Measurements from ENCODE around the gene PRPS1. TPM values are rescaled to one million over a fixed set of nuclear protein-coding genes. Genes with fewer than 3 reads are reported as not detected.

Gene PRPS1
- total RNA-seq, 1 experiment from 2014 or later = 90.5 TPM

DNA sequence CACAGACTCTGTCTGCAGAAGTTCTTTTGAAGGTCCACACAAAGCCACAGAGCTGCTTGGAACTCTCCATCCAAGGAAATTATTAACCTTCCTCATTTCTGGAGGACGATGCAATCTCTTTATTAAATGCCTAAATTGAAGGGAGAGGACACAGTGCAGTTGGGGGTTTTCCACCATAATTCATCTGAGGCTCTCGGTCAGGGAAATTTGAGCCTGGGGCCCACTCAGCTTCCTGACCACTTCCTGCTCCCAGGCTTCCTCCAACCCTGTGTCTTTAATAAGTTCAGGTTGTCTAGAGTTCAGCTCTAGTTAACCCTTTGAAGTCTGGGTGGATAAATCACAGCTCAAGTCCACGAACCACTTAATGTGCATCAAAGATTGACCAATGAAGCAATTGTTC, 58.5 kb downstream of the PRPS1 start:
- H4K5ac ChIP-seq (ENCODE audit: insufficient read length, low read depth, low read length) = no peak overlapping the region
- Mint-ChIP-seq H3K36me3 (ENCODE audit: insufficient read depth in 1 of 3, low read depth in 3 of 3) (no peaks in the 10 kb centered on the region; a peak in 1 of 7 replicates), H3K4me1 (no peaks in the 10 kb centered on the region), H3K27ac (no peak overlapping the region), H3K4me3 (no peak overlapping the region), H3K9me3 (peaks cover 0 to 40% of the 10 kb centered on the region in 2 experiments; a peak in 2 of 5 replicates), H3K27me3 (ENCODE audit: low read depth) (no peaks in the 10 kb centered on the region; the same call in 1 of the 2 replicates)
- no peaks in the 10 kb centered on the region for H3K9me3 ChIP-seq (ENCODE audit: control insufficient read depth, low read depth, low read length)
- H3K27ac ChIP-seq (ENCODE audit: insufficient read length, low read depth, low read length) = no peak overlapping the region
- no peak overlapping the region for H3T11ph ChIP-seq (ENCODE audit: low read length)
- no peak overlapping the region for H3K9ac ChIP-seq (ENCODE audit: extremely low read depth, insufficient read length, low read length)
- no peak overlapping the region for H2BK20ac ChIP-seq (ENCODE audit: low read depth, low read length, poor library complexity, severe bottlenecking)
- H2AK5ac ChIP-seq (ENCODE audit: insufficient read length, low read length) = no peak overlapping the region
- no peak for TF ChIP-seq CTCF (conservative IDR thresholded peaks at IDR 0.05)
- no peak overlapping the region for H2BK5ac ChIP-seq (ENCODE audit: insufficient read length, low read length)
- H3K4me2 ChIP-seq (ENCODE audit: insufficient read depth, insufficient read length, low read length) = no peak overlapping the region
- H3K23me2 ChIP-seq (ENCODE audit: insufficient read length, low read depth, low read length, poor library complexity, severe bottlenecking) = no peaks in the 10 kb centered on the region
- H2BK120ac ChIP-seq (ENCODE audit: low read depth, low read length, poor library complexity, severe bottlenecking) = no peak overlapping the region
- no peaks in the 10 kb centered on the region for H3K27me3 ChIP-seq (ENCODE audit: insufficient read depth, low read length)
- no CpG with 5 or more reads among the region's 3 CpGs for WGBS (ENCODE audit: extremely low coverage, insufficient read length, low lambda C conversion rate)
- H4K20me1 ChIP-seq (ENCODE audit: control insufficient read depth, insufficient read depth, insufficient read length) = no peaks in the 10 kb centered on the region
- DNase-seq = no peak
- H3K79me1 ChIP-seq (ENCODE audit: insufficient read depth, low read depth, low read length, poor library complexity, severe bottlenecking) = no peaks in the 10 kb centered on the region
- no peak overlapping the region for H3K18ac ChIP-seq (ENCODE audit: insufficient read length, low read depth, low read length)
- no peak overlapping the region for H2AFZ ChIP-seq (ENCODE audit: low read length)
- no peaks in the 10 kb centered on the region for H3K4me1 ChIP-seq (ENCODE audit: insufficient read depth, low read length)
- no peak overlapping the region for H4K8ac ChIP-seq (replicated peaks; ENCODE audit: insufficient read length, low read depth, low read length)
- H3K23ac ChIP-seq (ENCODE audit: insufficient read length, low read depth, low read length) = no peak overlapping the region
- no peaks in the 10 kb centered on the region for H3K79me2 ChIP-seq (ENCODE audit: insufficient read depth, low read length)
- no peak overlapping the region for H3K14ac ChIP-seq (ENCODE audit: insufficient read depth, low read length)
- H3K56ac ChIP-seq (ENCODE audit: insufficient read length, low read depth, low read length) = no peak overlapping the region
- H2BK15ac ChIP-seq (ENCODE audit: low read depth, low read length) = no peak overlapping the region
- no peak overlapping the region for H3K4ac ChIP-seq (ENCODE audit: low read depth, low read length)
- no peak overlapping the region for H4K91ac ChIP-seq (ENCODE audit: insufficient read length, low read depth, low read length)
- no peak overlapping the region for H2BK12ac ChIP-seq (ENCODE audit: insufficient read length, low read depth, low read length)

Measured in H9 (cell line).